GM12878 (cell line): ENCODE results near the gene POFUT2.

Experiments
- ATF3 ChIP-seq: IDR thresholded peaks from 2 replicates; pipeline ENCODE4 v1.6.1; 2011; ENCODE audit warnings: low read depth, mild to moderate bottlenecking, low read length, moderate library complexity, borderline replicate concordance; ENCODE audit errors: extremely low read depth
- BHLHE40 ChIP-seq, 2 experiments: fragments of 450-650 bp in 1 of 2; IDR thresholded peaks; 2 replicates each; pipeline ENCODE4 v1.6.1; 2011 to 2017; ENCODE audit warnings: low read depth in 2 of 2, borderline replicate concordance in 1 of 2, improper control_type of control experiment in 1 of 2, low read length in 1 of 2, mild to moderate bottlenecking in 1 of 2
- CTCF ChIP-seq, 3 experiments: IDR thresholded peaks in 2 of 3; conservative IDR thresholded peaks in 1 of 3; 2 replicates each; pipeline ENCODE4 v1.5.1; 2011; ENCODE audit warnings: low read depth in 3 of 3, low read length in 3 of 3, mild to moderate bottlenecking in 3 of 3, control low read depth in 2 of 3, moderate library complexity in 2 of 3, inconsistent platforms in 1 of 3, mixed read lengths in 1 of 3; ENCODE audit not compliant: control insufficient read depth in 2 of 3, insufficient read depth in 1 of 3; ENCODE audit errors: extremely low read depth in 1 of 3
- CUX1 ChIP-seq: IDR thresholded peaks from 2 replicates; pipeline ENCODE4 v1.6.1; 2012; ENCODE audit warnings: improper control_type of control experiment, low read depth, low read length; ENCODE audit not compliant: insufficient replicate concordance
- EGR1 ChIP-seq, 2 experiments: IDR thresholded peaks; 1 replicate in 1 of 2; 2 replicates in 1 of 2; pipeline ENCODE4 v1.6.1; 2011 to 2012; ENCODE audit warnings: low read depth in 2 of 2, low read length in 2 of 2, borderline replicate concordance in 1 of 2, mild to moderate bottlenecking in 1 of 2, moderate library complexity in 1 of 2
- ELK1 ChIP-seq: IDR thresholded peaks from 2 replicates; pipeline ENCODE4 v1.6.1; 2012; ENCODE audit warnings: low read depth, low read length, improper control_type of control experiment
- EZH2 ChIP-seq: IDR thresholded peaks from 2 replicates; pipeline ENCODE4 v1.6.1; 2012; ENCODE audit warnings: low read depth, mild to moderate bottlenecking, control low read depth, inconsistent platforms, low read length, borderline replicate concordance; ENCODE audit not compliant: control insufficient read depth
- POLR2AphosphoS2 ChIP-seq: IDR thresholded peaks from 2 replicates; pipeline ENCODE4 v1.6.1; 2011; ENCODE audit warnings: low read depth, mild to moderate bottlenecking, low read length, improper control_type of control experiment, moderate library complexity
- POLR2AphosphoS5 ChIP-seq: IDR thresholded peaks from 2 replicates; pipeline ENCODE4 v1.6.1; 2011; ENCODE audit warnings: mild to moderate bottlenecking, low read length, inconsistent platforms
- SIN3A ChIP-seq: IDR thresholded peaks from 2 replicates; pipeline ENCODE4 v1.6.1; 2012; ENCODE audit warnings: low read depth, low read length, improper control_type of control experiment
- SMARCA5 ChIP-seq: fragments of 450-650 bp; IDR thresholded peaks from 2 replicates; pipeline ENCODE4 v1.6.1; 2017; ENCODE audit warnings: mild to moderate bottlenecking

- TF ChIP-seq CTCF (IDR thresholded peaks at IDR 0.05 in 2 of 3, conservative IDR thresholded peaks at IDR 0.05 in 1 of 3; ENCODE audit: control insufficient read depth in 2 of 3, extremely low read depth in 1 of 3, insufficient read depth in 1 of 3, low read depth in 3 of 3, low read length in 3 of 3) = no peak
- no peak for TF ChIP-seq SMARCA5
- no peak for TF ChIP-seq BHLHE40 (IDR thresholded peaks at IDR 0.05; ENCODE audit: borderline replicate concordance in 1 of 2, low read depth in 2 of 2, low read length in 1 of 2)
- TF ChIP-seq ATF3 = no peak
- TF ChIP-seq EZH2 = no peak
- TF ChIP-seq POLR2AphosphoS2 = no peak
- TF ChIP-seq ELK1 = no peak
- no peak for TF ChIP-seq EGR1 (IDR thresholded peaks at IDR 0.05; ENCODE audit: borderline replicate concordance in 1 of 2, low read depth in 2 of 2, low read length in 2 of 2)
- TF ChIP-seq POLR2AphosphoS5 = no peak
- TF ChIP-seq CUX1 = no peak
- TF ChIP-seq SIN3A = no peak
These were observed 16.2 kb upstream of the POFUT2 start for GRCh38 chr21:45303751-45304475.
